ENCODE results near the gene C11orf68.

Gene C11orf68

GRCh38 chr11:65888163-65888814, 30.6 kb downstream of the C11orf68 start, which contains the start of gene FIBP:
Gene FIBP (minus strand): TSS chr11:65888471. CDS start chr11:65888418, 53 bp downstream.
- FAIRE-seq, result peak; percentile 63

GRCh38 chr11:65887723-65888162, 31.1 kb downstream of the C11orf68 start:
- no peak for FAIRE-seq

GRCh38 chr11:65886826-65887722, 31.8 kb downstream of the C11orf68 start:
- FAIRE-seq, result no peak

GRCh38 chr11:65885808-65886536, 32.9 kb downstream of the C11orf68 start:
- FAIRE-seq, result no peak

GRCh38 chr11:65885231-65885630, 33.6 kb downstream of the C11orf68 start:
- no peak for FAIRE-seq

- FAIRE-seq, result no peak
These were observed 34.2 kb downstream of the C11orf68 start for GRCh38 chr11:65884716-65885092.

GRCh38 chr11:65883786-65884715, 34.8 kb downstream of the C11orf68 start:
- FAIRE-seq, result no peak

GRCh38 chr11:65883058-65883761, 35.7 kb downstream of the C11orf68 start:
- FAIRE-seq, result no peak

GRCh38 chr11:65882120-65883057, 36.5 kb downstream of the C11orf68 start:
- FAIRE-seq, result no peak

GRCh38 chr11:65880844-65881421, 37.9 kb downstream of the C11orf68 start:
- FAIRE-seq, result no peak

GRCh38 chr11:65880027-65880426, 38.8 kb downstream of the C11orf68 start:
- no peak for FAIRE-seq

- no peak for FAIRE-seq
These were observed 39.2 kb downstream of the C11orf68 start, which contains the start of gene CTSW for GRCh38 chr11:65879617-65880016. Gene CTSW (plus strand): TSS chr11:65879837. CDS start chr11:65879855, 18 bp downstream.

- FAIRE-seq, result peak; percentile 95
These were observed 45.3 kb downstream of the C11orf68 start for GRCh38 chr11:65873318-65874156.

- no peak for FAIRE-seq
These were observed 46.1 kb downstream of the C11orf68 start, which contains the start of gene EFEMP2 for GRCh38 chr11:65872586-65873317. Gene EFEMP2 (minus strand): TSS chr11:65872800. CDS start chr11:65872354, 446 bp downstream.

GRCh38 chr11:65871811-65872548, 46.9 kb downstream of the C11orf68 start:
- no peak for FAIRE-seq

- no peak for FAIRE-seq
These were observed 47.9 kb downstream of the C11orf68 start for GRCh38 chr11:65870706-65871681.

All from G401.6 (cell line).